ENCODE data around the gene NOTO.
A peak's percentile ranks its signal among the peaks of the same experiment; 100 is the strongest.

NOTO gene

DNA sequence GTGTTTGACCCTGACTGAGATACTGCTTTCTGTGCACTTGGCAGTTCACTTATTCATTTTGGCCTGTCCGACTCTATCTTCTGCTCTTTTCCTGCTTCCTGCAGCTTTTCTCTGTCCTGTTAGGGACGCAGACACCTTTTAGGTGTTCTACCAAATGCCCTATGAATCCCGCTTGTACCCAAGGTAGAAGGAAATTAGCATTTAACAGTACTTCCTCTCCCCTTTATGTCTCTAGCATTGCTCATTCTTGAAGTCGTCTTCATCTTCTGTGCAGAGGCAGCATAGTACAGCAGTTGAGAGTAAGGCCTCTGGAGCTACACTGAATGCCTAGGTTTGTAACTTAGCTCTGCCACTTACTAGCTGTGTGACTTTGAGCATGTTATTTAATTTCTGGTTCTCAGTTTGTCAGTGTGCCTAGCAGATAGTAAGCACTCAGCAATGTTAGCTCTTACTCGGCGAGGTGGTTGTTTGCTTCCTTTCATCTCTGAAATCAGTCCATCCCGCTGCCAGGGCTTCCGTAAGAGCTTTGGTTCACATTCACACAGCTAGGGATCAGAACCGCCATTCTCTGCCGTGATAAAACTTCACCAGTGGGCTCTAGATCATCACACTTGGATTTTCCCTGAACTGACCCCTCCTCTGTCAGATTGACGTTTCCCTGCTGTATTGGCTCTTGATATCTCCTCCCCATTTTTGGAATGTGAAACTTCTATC lies 33.1 kb downstream of the NOTO start:
- DNase-seq: peak in 1 of 2 experiments; percentile 22

DNA sequence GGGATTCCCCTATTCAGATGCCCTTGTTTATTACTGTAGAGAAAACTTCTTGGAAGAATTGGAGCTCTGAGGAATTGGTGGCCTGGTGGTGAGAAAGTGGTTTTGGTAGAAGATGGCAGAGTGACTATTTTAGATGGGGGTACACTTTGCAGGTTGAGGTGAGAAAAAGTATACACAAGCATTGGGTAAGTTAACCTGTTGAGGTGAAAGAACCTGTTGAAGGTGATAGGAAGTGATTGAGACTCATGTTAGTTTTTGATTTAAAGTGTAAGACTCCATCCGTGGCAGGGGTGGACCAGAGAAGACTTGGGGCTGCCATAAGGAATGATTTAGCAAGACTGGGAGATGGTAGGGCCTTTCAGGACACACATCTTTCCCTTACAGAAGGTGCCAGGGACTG lies 34.8 kb downstream of the NOTO start:
- DNase-seq: no peak

DNA sequence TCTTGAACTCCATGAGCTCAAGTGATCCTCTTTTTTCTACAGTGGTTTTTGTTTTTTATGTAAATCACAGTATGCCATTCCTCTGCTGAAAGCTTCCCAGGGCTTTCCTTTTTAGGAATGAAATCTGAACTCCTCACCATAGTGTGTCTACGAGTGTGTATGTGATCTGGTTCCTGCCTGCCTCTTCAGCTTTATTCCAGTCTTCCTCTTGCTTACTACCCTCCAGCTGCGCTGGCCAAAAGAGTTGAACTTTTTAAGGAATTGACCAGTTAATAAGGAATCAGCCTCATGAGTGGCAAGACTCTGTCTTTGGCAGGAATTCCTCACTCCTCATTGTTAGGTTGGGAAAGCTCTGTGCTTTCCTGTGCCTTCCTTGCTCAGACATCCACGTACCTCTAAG lies 35.8 kb downstream of the NOTO start:
- DNase-seq: no peak

DNA sequence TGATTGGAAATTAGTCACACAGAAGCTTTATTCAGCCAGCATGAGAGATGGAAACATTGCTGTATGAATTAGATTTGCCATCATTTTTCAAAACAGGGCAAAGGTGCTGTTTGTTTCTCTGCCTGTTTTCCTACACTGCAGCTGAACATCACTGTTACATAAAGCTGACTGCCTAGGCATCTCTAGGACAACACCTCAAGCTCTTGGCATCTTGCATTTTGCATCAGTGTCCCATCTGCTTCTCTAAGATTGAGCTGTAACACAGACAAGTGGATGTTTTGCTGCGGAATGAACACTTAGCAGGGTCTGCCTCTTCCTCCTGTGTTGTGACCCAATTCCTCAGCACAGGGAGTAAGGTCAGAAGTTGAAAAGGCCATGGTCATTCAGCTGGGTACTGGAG lies 36.6 kb downstream of the NOTO start:
- no peak for DNase-seq

DNA sequence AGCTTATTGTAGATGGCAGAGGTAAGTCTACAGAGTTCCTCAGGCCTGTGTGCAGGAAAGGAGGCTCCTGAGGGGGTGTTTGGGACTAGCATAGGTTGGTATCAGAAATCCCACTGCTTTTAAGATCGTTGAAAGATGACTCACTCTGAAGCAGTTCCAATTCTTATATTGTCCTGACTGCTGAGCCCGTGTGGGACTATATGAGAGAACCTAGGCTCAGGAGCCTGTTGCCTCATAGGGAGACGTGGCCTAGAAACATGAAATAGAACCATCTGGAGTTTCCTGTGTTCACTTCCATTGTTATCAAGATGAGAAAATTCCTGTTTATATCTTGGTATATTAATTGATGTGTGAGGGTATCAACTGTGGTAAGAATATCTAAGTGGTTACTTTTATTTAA lies 37.4 kb downstream of the NOTO start:
- no peak for DNase-seq

DNA sequence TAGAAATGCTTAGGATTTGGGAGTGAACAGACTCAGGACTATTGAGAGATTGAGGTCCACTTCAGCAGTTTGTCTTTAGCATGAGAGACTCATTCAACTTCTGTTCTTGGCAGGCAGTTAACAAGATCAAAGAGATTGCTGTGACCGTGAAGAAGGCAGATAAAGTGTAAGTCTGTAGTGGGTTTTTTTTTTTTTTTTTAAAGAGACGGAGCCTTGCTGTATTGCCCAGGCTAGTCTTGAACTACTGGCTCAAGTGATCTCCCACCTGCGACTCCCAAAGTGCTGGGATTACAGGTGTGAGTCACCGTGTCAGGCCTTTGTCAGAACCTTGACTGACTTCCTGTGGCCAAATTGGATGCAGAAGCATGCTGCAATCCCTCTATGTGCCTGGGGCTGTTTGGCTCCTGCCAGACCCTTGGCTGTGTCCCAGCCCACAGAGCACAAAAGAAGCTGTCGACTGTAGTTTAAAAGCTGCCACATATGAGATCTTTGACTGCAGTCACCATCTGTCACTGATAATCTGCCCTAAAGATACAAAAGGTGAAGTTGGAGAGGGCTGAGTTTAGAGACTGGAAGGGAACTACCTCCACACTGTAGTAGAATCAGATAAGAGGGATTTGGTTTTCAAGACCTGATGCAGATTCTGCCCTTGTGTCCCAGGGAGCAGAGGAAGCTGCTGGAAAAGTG lies 41.7 kb downstream of the NOTO start:
- DNase-seq: no peak

DNA sequence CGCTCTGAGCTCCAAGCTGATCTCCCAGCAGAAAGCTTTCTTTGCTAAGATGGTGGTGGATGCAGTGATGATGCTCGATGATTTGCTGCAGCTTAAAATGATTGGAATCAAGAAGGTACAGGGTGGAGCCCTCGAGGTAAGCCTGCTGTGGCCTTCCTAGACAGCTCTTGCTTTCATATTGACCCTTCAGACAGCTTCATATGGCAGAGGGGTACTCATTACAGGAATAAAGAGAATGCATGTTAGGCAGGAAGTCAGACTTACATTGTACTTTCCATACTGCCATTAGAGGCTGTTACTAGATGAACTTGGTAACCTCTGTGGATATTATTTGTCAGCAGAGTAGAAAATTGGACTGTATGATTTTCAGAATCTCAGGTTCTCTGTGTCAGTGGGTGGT lies 42.2 kb downstream of the NOTO start:
- no peak for DNase-seq

DNA sequence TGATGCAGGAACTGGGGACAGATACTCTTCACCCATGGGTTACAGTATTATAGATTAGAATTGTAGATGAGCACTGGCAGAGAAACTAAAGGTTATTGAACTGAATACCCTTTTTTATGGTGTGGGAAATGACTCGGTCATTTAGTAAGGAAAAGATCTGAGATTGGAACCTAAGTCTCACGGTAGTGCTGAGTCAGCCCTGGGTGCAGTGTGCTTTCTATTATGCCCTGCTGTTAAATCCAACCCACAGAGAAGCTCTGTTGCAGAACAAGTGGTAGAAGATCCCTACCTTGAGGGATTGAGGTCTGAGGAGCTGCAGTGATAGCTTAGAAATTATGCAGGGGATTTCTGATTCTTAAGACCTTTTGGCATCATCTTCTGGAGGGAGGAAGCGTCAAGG lies 44.5 kb downstream of the NOTO start:
- no peak for DNase-seq

DNA sequence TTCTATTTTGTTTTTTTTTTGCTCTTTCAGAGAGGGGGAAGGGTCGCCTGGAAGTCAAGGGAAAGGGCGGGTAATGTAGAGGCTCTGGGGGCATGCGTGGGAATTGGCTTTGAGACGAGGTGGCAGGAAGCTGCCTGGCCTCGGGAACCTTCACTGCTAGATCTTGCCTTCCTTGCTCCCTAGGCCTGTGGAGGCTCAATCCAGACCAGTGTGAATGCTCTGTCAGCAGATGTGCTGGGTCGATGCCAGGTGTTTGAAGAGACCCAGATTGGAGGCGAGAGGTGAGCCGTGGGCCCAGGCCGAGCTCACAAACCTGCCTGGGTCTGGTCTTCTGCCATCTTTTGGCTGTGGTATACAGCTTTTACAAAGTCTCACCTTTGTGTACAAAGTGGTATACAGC lies 47.3 kb downstream of the NOTO start:
- DNase-seq: no peak

DNA sequence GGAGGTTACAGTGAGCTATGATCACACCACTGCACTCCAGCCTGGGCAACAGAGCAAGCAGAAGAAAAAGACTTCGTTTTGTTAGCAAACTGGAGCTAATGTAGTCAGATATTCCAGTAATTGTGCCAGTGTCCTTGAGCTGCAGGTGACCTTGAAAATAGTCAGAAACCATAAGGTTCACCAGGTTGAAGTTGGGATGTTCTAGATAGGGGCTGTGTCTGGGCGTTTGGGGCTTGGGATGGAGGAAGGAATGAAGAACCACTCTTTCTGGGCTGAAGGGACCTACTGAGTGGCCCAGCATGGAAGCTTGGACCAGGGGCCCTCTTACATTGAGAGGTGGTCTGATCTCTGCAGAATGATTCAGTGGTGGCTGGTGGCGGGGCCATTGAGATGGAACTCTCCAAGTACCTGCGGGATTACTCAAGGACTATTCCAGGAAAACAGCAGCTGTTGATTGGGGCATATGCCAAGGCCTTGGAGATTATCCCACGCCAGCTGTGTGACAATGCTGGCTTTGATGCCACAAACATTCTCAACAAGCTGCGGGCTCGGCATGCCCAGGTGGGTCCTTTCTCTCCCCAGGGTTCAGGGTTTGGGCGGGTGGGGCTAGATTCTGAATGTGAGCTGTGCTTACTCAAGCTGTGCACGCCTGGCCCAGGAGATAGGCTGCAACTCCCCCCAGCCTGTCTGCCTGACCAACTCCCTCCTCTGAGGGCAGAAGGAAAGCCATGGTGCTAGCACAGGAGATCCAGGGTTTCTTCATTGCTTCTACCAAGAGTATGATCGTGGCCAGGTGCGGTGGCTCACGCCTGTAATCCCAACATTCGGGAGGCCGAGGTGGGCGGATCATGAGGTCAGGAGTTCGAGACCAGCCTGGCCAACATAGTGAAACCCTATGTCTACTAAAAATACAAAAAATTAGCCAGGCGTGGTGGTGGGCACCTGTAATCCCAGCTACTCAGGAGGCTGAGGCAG lies 48.8 kb downstream of the NOTO start:
- DNase-seq: no peak

DNA sequence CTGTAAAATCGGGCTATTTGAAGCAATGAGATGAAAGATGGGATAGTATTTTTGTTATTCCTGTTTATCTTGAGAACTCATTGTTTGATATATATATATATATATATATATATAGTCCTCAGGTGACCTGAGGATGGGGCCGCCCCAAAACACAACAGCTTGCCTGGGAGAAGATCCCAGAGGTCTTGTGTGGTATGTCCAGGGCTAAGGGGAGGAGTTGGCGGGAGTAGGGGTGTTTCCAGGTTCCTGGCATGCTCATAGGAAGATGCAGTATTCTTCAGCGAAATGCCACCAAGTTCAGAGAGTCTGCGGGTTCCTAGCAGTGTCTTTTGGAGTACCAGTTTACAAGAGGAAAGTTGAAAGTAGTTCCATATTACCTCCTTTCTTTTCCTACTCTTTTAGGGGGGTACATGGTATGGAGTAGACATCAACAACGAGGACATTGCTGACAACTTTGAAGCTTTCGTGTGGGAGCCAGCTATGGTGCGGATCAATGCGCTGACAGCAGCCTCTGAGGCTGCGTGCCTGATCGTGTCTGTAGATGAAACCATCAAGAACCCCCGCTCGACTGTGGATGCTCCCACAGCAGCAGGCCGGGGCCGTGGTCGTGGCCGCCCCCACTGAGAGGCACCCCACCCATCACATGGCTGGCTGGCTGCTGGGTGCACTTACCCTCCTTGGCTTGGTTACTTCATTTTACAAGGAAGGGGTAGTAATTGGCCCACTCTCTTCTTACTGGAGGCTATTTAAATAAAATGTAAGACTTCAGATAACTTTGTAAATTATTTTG lies 50.1 kb downstream of the NOTO start:
- no peak for DNase-seq

DNA sequence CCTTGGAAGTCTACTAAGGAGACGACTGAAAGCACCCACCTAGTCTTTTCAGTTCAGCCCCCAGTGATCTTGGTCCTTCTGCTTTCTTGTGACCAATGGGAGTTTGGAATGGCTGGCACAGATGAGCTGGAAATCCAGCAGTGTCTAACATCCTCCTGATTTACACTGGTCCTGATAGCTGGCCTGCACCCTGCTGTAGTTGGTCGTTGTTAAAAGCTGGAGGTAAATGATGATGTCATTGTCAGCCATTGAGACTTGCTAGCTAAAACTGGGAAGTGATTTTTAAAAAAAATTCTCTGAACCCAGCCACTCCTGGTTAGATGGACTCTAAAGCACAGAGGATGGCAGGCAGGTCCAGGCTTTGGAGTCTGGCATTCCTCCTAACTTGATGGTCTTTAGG lies 51.0 kb downstream of the NOTO start:
- no peak for DNase-seq

DNA sequence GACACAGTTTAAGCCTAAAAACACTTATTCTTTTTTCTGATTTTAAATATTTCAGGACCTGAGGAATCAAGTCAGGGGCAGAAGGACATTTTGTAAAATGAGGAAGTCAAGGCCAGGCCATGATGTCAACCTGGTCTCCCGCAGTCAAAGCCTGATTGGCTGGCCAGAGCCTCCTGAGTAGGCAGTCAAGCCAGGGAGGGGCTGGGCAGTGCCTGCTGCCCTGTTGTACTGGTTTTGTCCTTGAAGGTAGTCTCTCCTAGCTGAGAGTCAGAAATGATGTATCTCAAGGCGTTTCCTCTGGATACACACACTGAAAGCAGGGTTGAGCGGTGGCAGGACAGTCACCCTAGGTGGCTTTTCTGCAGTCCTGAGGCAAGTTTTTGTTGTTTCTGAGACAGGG lies 51.5 kb downstream of the NOTO start:
- DNase-seq: peak; percentile 19 to 29

DNA sequence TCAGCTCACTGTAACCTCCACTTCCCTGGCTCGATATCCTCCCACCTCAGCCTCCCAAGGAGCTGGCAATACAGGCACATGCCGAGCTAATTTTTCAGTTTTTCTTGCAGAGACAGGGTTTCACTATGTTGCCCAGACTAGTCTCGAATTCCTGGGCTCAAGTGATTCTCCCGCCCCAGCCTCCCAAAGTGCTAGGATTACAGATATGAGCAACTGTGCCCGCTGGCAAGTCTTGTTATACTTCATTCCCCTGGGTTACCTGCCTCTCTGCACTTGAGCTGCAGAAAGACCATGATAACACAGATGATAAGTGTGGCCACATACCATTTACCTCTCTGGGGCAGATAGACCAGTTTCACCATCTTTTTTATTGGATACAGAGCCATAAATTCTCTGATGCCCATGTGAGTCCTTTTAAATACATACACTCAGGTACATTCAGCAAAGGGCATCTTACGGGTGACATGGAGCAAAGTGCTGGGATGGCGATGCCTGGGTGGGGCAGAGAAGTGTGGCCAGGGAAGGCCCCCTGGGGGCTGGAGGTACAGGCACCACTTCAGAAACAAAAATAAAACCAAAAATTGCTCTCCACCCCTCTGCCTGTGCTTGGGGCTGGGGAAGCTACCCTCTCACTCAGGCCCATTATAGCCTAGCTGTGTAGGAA lies 52.1 kb downstream of the NOTO start:
- no peak for DNase-seq

DNA sequence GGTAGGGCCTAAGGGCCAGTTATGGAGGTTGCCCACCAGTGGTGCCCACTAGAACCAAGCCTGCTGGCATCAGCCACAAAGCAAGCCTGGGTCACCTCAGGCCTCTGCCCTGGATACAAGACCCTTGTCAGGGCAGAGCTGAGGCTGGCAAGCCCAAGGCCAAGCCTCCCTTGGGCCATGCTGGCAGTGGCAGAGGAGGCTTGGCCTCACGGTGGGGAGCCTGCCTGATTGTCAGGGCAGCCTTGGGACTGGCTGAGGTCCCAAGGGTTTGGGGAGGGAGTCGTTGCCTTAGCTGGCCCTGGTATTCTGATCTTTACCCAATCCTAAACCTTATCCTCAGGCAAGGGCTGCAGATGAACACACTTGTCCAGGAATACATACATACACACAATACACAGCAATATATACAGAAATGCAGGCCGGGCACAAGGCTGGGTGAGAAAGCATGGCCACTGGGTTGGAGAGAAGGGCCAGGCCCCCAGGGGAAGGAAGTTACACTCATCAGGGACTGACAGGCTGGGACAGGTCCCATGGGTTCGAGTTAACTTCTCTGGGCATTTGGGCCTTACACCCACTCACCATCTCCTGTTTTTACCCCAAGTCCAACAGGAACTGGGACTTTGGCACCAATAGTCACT lies 52.8 kb downstream of the NOTO start:
- no peak for DNase-seq

DNA sequence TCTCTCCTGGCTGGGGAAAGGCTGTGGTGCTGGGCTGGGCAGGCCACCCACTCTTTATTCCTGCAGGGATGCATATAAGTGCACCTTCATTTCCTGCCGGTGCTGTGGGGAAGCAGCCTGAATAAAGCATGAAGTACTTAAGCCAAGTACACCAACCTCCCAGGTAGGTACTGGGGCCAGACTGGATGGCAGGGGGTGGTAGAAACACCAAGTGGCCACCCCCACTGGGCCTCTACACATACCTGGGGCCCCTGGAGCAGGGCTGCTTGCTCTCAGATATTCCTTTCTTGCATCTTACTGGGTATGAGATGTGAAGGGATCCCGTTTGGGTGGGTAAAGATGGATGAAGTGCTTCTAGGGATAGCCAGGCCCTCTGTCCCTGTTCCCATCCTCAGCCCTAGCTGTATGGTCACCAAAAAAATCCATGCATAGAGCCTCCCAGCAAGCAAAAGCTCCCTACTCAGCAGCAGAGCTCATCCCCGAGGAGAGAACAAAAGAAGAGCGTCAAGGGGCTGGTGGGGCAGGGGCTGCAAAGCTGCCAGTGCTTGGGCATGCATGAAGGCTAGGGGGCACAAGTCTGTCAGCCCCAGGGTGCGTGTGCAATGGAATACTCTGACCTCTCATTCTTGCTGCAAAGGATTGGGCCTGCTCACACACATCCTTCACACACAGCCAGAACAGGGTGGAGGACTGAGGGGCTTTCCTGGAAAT lies 53.7 kb downstream of the NOTO start:
- no peak for DNase-seq

DNA sequence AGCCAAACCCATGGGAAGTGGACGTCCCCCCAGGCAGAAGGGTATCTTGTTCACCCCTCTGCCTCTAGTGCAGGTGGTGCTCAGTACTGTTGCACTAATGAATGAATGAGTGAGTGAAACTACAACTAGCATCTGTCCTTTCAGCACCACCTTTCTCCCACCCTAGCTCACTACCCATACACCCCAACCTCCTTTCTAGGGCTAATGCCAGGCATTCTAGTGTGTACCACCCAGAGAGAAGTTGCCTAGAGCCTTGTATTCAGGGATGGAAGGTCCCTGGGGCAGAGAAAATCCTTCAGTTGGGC lies 54.2 kb downstream of the NOTO start:
- DNase-seq: no peak

DNA sequence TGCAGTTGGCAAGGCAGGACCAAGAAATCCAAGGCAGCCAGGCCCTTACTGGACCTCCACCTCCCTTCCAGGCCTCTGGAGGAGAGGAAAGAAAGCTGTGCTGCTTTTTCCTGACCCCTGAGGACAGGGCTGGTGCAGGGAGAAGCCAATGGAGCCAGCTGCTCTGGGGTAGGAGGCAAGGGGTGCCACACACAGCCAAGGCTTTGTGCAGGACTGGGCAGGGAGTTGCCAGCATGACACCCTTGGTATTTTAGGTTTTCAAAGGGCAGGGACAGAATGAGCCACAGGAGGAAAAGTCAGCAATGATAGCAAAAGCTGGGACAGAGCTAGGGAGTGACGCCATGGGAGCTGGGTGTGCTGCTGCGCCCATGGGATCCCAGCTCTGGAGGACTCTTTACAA lies 54.6 kb downstream of the NOTO start:
- DNase-seq: no peak

DNA sequence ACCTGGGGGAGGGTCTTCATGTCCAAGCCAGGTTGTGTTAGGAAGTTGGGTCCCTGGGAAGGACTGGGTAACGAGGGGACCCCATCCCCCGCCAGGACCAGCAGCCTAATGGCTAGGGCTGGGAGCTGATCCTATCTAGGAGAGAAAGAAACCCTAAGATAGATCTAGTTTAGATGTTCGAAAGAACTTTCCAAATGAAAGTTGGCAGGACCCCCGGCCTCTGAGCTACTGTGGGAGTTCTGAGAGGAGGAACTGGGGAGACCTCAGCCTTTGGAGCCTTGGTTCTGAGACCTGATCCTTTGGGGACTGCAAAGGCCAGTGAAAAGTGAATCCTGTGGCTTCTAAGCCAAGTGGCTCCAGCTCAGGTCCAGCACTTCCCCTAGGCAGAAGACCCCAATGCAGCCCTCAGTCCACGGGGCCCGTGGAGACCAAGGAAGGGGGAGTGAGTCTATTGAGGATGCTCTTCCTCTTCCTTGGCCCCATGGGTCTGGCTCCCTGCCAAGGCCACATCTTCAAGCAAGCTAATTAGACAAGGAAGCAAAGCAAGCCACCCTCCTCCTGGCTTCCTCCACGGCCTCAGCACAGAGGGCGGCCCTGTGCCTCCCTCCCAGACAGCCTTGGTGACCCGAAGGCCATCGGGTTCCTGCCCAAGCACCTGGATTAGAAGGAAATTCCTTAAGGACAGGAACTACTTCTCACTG lies 55.2 kb downstream of the NOTO start:
- DNase-seq: peak; percentile 39 to 49

DNA sequence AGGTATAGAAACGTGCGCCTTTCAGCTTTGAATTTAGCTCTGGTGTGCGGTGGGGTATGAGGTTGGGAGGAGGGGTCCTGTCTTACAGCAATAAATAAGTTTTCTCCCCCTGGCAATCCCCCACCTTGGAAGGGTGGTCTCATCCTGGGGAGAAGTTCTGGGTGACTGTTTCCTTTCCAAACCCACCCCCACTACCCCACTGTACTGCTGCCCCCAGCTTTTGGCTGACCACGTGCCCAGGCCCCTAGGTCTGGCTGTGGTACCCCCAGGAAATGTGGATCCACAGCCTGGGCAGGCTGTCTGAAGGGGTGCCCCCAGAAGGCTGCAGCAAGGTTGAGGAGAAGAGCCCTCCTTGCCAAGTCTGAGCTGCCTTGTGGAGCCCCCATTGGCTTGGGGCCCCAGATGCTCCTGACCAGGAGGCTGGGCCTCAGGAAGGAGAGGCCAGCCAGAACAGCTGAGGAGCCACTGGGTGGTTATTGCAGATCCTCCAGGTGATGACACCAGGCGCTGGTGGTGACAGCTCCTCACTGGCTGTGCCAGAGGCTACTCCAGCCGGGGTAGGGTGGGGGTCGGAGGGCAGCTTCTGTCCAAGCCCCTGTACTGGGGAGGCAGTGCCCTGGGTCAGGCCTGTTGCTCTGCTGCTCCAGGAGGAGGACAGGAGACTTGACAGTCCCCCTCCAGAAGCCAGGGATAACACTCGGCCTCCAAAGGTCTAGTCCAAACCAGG lies 56.0 kb downstream of the NOTO start:
- no peak for DNase-seq

Data from AML-193 (cell line).